Endothelial cell of umbilical vein (primary cell): ENCODE data around the gene SPATS2L. TPM values are rescaled to one million over a fixed set of nuclear protein-coding genes. Genes with fewer than 3 reads are reported as not detected.

Experiments used
- BruUV-seq: library from RNA; stranded (reverse); fragments of 400-500 nt; replicated peaks from 2 replicates; lab custom pipeline; 2021; lab: Mats Ljungman, UMichigan
- CTCF ChIA-PET: fragments of 300-600, 350-600 bp; sonication (Branson Sonifier 250); formaldehyde crosslinking; loops from one replicate; lab custom pipeline; 2021; ENCODE audit warnings: antibody characterized with exemption, inconsistent platforms; lab: Charles Lee
- POLR2A ChIA-PET: fragments of 300-600, 350-600 bp; sonication (Branson Sonifier 250); formaldehyde crosslinking; loops from one replicate; lab custom pipeline; 2021; ENCODE audit warnings: antibody characterized with exemption, inconsistent platforms; lab: Charles Lee
- DNase-seq: peaks from one replicate; pipeline ENCODE4 v3.0.0-alpha.2; 2011; ENCODE audit warnings: low read depth, low spot score
- FAIRE-seq: peaks from 2 replicates; lab custom pipeline; 2011; peaks lifted over from hg19 to GRCh38; lab: Jason Lieb, UNC
- H2AFZ ChIP-seq: 2 replicates; pipeline ENCODE4 v1.6.0; 2012; ENCODE audit warnings: low read depth, low read length, control low read depth, inconsistent platforms
- H3K27ac ChIP-seq: 2 replicates; pipeline ENCODE4 v1.5.1; 2011; ENCODE audit warnings: low read depth, mild to moderate bottlenecking, control low read depth, low read length, moderate library complexity; ENCODE audit not compliant: insufficient read depth
- H3K27me3 ChIP-seq, 2 experiments: 2 replicates each; pipeline versions ENCODE4 v1.6.0 to v1.6.1; 2011; ENCODE audit warnings: low read length in 2 of 2, mixed read lengths in 1 of 2; ENCODE audit not compliant: control insufficient read depth in 2 of 2, insufficient read depth in 2 of 2
- H3K36me3 ChIP-seq, 2 experiments: 2 replicates in 1 of 2; 3 replicates in 1 of 2; pipeline ENCODE4 v1.5.1; 2011; ENCODE audit warnings: low read length in 2 of 2, mild to moderate bottlenecking in 1 of 2, moderate library complexity in 1 of 2; ENCODE audit not compliant: control insufficient read depth in 2 of 2, insufficient read depth in 2 of 2; ENCODE audit errors: extremely low read depth in 1 of 2
- H3K4me1 ChIP-seq: 3 replicates; pipeline ENCODE4 v1.5.1; 2011; ENCODE audit warnings: mild to moderate bottlenecking, low read length; ENCODE audit not compliant: control insufficient read depth, insufficient read depth; ENCODE audit errors: extremely low read depth
- H3K4me2 ChIP-seq: 2 replicates; pipeline ENCODE4 v1.6.1; 2011; ENCODE audit warnings: low read length, control low read depth, mixed read lengths; ENCODE audit not compliant: insufficient read depth
- H3K4me3 ChIP-seq, 3 experiments: fragments of 200-600 bp in 1 of 3; sonication (generic), shearing (Covaris generic) in 1 of 3; replicated peaks in 1 of 3; 2 replicates each; pipeline ENCODE4 v1.5.1; 2011 to 2016; ENCODE audit warnings: control low read depth in 3 of 3, low read length in 3 of 3, mild to moderate bottlenecking in 2 of 3, inconsistent platforms in 1 of 3, low read depth in 1 of 3, moderate library complexity in 1 of 3; ENCODE audit not compliant: insufficient read depth in 1 of 3
- H3K79me2 ChIP-seq: 2 replicates; pipeline ENCODE4 v1.6.0; 2012; ENCODE audit warnings: low read length, inconsistent platforms; ENCODE audit not compliant: control insufficient read depth, insufficient read depth
- H3K9ac ChIP-seq: replicated peaks from 2 replicates; pipeline ENCODE3; 2011; ENCODE audit warnings: low read length, control low read depth; ENCODE audit not compliant: insufficient read depth; ENCODE audit errors: extremely low read depth
- H3K9me1 ChIP-seq: replicated peaks from 3 replicates; pipeline ENCODE4 v1.6.0; 2011; ENCODE audit warnings: mild to moderate bottlenecking, low read length; ENCODE audit not compliant: control insufficient read depth, insufficient read depth; ENCODE audit errors: extremely low read depth
- H3K9me3 ChIP-seq: replicated peaks from 2 replicates; pipeline ENCODE4 v1.5.1; 2012; ENCODE audit warnings: low read length, inconsistent platforms; ENCODE audit not compliant: control insufficient read depth, insufficient read depth
- H4K20me1 ChIP-seq: replicated peaks from 2 replicates; pipeline ENCODE3; 2011; ENCODE audit warnings: mild to moderate bottlenecking, low read length; ENCODE audit not compliant: control insufficient read depth, insufficient read depth; ENCODE audit errors: extremely low read depth
- FOS ChIP-seq: IDR thresholded peaks from 2 replicates; pipeline ENCODE4 v1.6.1; 2011; ENCODE audit warnings: mild to moderate bottlenecking, low read length, moderate library complexity, borderline replicate concordance; ENCODE audit not compliant: insufficient read depth
- GATA2 ChIP-seq: IDR thresholded peaks from 2 replicates; pipeline ENCODE4 v1.7.0; 2011; ENCODE audit warnings: low read depth, mild to moderate bottlenecking, moderate library complexity, mixed read lengths, low read length; ENCODE audit not compliant: insufficient read length, insufficient read depth
- JUN ChIP-seq: IDR thresholded peaks from 2 replicates; pipeline ENCODE4 v1.6.1; 2011; ENCODE audit warnings: borderline replicate concordance, low read depth; ENCODE audit not compliant: insufficient read length, insufficient read depth
- MYC ChIP-seq: IDR thresholded peaks from one replicate; pipeline ENCODE4 v1.6.1; 2011; ENCODE audit warnings: mild to moderate bottlenecking, low read depth, low read length
- POLR2AphosphoS5 ChIP-seq: IDR thresholded peaks from 2 replicates; pipeline ENCODE4 v1.6.1; 2012; ENCODE audit warnings: low read depth, mild to moderate bottlenecking, control low read depth, low read length, moderate library complexity; ENCODE audit not compliant: insufficient read depth
- dilution Hi-C: fragments of 300-500 bp; cut with MboI; formaldehyde crosslinking; loops from one replicate; pipeline ENCODE4 v1.15.0; 2019; ENCODE audit warnings: low sequenced_read_pairs; ENCODE audit not compliant: extremely low pct_ligation_motif_present
- intact Hi-C: fragments of 100-400 bp; cut with micrococcal nuclease; formaldehyde crosslinking; loops from one replicate; pipeline ENCODE4 v1.10.0; 2022
- polyA plus RNA-seq, 4 experiments: library from polyadenylated mRNA; depleted of rRNA in 3 of 4; stranded (reverse) in 3 of 4; unstranded in 1 of 4; fragments of >200 nt; gene quantifications; 2 replicates each; pipeline versions ENCODE4 v1.2.1 to v1.2.3, GENCODE V29; 2011 to 2012; ENCODE audit warnings: missing spikeins in 1 of 4
- total RNA-seq: library from RNA; stranded (reverse); gene quantifications from 2 replicates; pipeline ENCODE4 v1.2.3, GENCODE V29; 2021
- TF ChIP-seq, protein P1 (sequence below), 2 donors: IDR thresholded peaks; 1 replicate in 1 of 2; 2 replicates in 1 of 2; pipeline ENCODE4 v1.5.1; 2011; ENCODE audit warnings: low read length in 2 of 2, mild to moderate bottlenecking in 2 of 2, moderate library complexity in 2 of 2, control low read depth in 1 of 2, inconsistent platforms in 1 of 2, low read depth in 1 of 2; ENCODE audit not compliant: insufficient read depth in 1 of 2; ENCODE audit errors: extremely low read depth in 1 of 2
- TF ChIP-seq, protein P2 (sequence below): IDR thresholded peaks from 2 replicates; pipeline ENCODE4 v1.6.1; 2011; ENCODE audit not compliant: insufficient read depth, insufficient read length

Gene SPATS2L
- total and polyA plus RNA-seq, 2 donors (not counting 3 experiments of a cell fraction or from before 2014, with no cell fraction given) = 29.1 to 72.9 TPM

DNA sequence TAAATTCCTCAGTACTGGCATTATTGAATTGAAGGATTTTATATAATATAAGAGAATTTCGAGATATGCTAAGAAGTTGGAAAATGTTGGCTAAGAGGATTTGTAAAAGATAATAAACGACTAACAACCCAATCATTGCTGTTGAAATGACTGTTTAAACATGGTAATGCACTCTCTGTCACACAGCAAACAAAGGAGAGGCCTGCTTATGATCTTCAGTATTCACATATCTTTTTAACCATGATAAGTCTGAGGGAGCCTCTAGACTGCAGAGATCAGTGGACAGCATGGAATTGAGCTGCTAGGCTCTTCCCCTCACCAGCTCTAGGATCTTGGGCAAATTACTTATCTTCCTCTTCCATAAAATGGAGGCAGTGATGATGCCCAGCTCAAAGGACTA lies 200.7 kb downstream of the SPATS2L start:
- POLR2A ChIA-PET = no interaction called here
- no peaks in the 10 kb centered on the region for H3K79me2 ChIP-seq
- H3K9ac ChIP-seq = no peak overlapping the region
- no peaks in the 10 kb centered on the region for H3K36me3 ChIP-seq
- no peak overlapping the region for H3K27ac ChIP-seq
- CTCF ChIA-PET = no interaction called here
- FAIRE-seq (no peak), DNase-seq (no peak)
- no peak overlapping the region for H2AFZ ChIP-seq
- peaks cover 7% of the 10 kb centered on the region for H3K4me1 ChIP-seq
- TF ChIP-seq POLR2AphosphoS5 (no peak), JUN (no peak), MYC (no peak), FOS (no peak), GATA2 (no peak)
- TF ChIP-seq, protein P1, sequence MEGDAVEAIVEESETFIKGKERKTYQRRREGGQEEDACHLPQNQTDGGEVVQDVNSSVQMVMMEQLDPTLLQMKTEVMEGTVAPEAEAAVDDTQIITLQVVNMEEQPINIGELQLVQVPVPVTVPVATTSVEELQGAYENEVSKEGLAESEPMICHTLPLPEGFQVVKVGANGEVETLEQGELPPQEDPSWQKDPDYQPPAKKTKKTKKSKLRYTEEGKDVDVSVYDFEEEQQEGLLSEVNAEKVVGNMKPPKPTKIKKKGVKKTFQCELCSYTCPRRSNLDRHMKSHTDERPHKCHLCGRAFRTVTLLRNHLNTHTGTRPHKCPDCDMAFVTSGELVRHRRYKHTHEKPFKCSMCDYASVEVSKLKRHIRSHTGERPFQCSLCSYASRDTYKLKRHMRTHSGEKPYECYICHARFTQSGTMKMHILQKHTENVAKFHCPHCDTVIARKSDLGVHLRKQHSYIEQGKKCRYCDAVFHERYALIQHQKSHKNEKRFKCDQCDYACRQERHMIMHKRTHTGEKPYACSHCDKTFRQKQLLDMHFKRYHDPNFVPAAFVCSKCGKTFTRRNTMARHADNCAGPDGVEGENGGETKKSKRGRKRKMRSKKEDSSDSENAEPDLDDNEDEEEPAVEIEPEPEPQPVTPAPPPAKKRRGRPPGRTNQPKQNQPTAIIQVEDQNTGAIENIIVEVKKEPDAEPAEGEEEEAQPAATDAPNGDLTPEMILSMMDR (IDR thresholded peaks at IDR 0.05; ENCODE audit: extremely low read depth in 1 of 2, insufficient read depth in 1 of 2, low read depth in 1 of 2, low read length in 2 of 2) = no peak
- TF ChIP-seq, protein P2, sequence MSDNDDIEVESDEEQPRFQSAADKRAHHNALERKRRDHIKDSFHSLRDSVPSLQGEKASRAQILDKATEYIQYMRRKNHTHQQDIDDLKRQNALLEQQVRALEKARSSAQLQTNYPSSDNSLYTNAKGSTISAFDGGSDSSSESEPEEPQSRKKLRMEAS = no peak
- no peak overlapping the region for H3K4me3 ChIP-seq
- no peaks in the 10 kb centered on the region for H3K9me3 ChIP-seq
- BruUV-seq = no TSS peak
- dilution Hi-C loops (no loop called here), intact Hi-C loops (no loop called here)
- H4K20me1 ChIP-seq = no peaks in the 10 kb centered on the region
- no peak overlapping the region for H3K4me2 ChIP-seq
- H3K9me1 ChIP-seq = no peaks in the 10 kb centered on the region
- peaks cover 5 to 10% of the 10 kb centered on the region in 2 experiments for H3K27me3 ChIP-seq
